MCF 10A (cell line): ENCODE measurements around the gene NUDCD2. TPM values are rescaled to one million over a fixed set of nuclear protein-coding genes. Genes with fewer than 3 reads are reported as not detected.

Experiments used
- BruUV-seq: library from RNA; stranded (reverse); fragments of 400-500 nt; replicated peaks from 2 replicates; lab custom pipeline; 2021; lab: Mats Ljungman, UMichigan
- CTCF ChIA-PET: fragments of 300-600 bp; sonication (Branson Sonifier 250); formaldehyde crosslinking; extraction: SDS; loops from one replicate; lab custom pipeline; 2021; ENCODE audit warnings: antibody characterized with exemption, inconsistent platforms; lab: Yijun Ruan, JAX
- POLR2A ChIA-PET: fragments of 300-600, 350-650 bp; sonication (Branson Sonifier 250); formaldehyde crosslinking; extraction: SDS; loops from one replicate; lab custom pipeline; 2020; ENCODE audit warnings: antibody characterized with exemption, inconsistent platforms; lab: Yijun Ruan, JAX
- DNase-seq: peaks from one replicate; pipeline ENCODE4 v3.0.0-alpha.2; 2018; ENCODE audit not compliant: unreplicated experiment
- H3K27ac Mint-ChIP-seq: one replicate; pipeline ENCODE4 v1.8.0; 2022; ENCODE audit warnings: mild to moderate bottlenecking, low read depth, mixed read lengths; ENCODE audit not compliant: unreplicated experiment
- H3K27me3 Mint-ChIP-seq: one replicate; pipeline ENCODE4 v1.8.0; 2022; ENCODE audit warnings: mixed read lengths; ENCODE audit not compliant: insufficient read depth, unreplicated experiment
- H3K36me3 Mint-ChIP-seq: one replicate; pipeline ENCODE4 v1.8.0; 2022; ENCODE audit warnings: mild to moderate bottlenecking, moderate library complexity, mixed read lengths; ENCODE audit not compliant: insufficient read depth, unreplicated experiment
- H3K4me1 Mint-ChIP-seq: one replicate; pipeline ENCODE4 v1.8.0; 2022; ENCODE audit warnings: mixed read lengths; ENCODE audit not compliant: insufficient read depth, unreplicated experiment
- H3K4me3 Mint-ChIP-seq: one replicate; pipeline ENCODE4 v1.8.0; 2022; ENCODE audit warnings: mild to moderate bottlenecking, moderate library complexity, mixed read lengths; ENCODE audit not compliant: unreplicated experiment
- H3K9me3 Mint-ChIP-seq: one replicate; pipeline ENCODE4 v1.8.0; 2022; ENCODE audit warnings: mixed read lengths; ENCODE audit not compliant: unreplicated experiment
- intact Hi-C: fragments of 100-400 bp; cut with micrococcal nuclease; formaldehyde crosslinking; loops from 2 replicates; pipeline ENCODE4 v1.14.1; 2022
- total RNA-seq: library from RNA; stranded (reverse); gene quantifications from 2 replicates; pipeline ENCODE4 v1.2.3, GENCODE V29; 2022
- TF ChIP-seq, protein P1 (sequence below): fragments of 200-600 bp; IDR thresholded peaks from one replicate; pipeline ENCODE4 v1.8.0; 2022; ENCODE audit warnings: antibody characterized with exemption, mild to moderate bottlenecking; ENCODE audit not compliant: unreplicated experiment

The NUDCD2 gene
- total RNA-seq, 1 experiment from 2014 or later: 68.0 TPM

DNA sequence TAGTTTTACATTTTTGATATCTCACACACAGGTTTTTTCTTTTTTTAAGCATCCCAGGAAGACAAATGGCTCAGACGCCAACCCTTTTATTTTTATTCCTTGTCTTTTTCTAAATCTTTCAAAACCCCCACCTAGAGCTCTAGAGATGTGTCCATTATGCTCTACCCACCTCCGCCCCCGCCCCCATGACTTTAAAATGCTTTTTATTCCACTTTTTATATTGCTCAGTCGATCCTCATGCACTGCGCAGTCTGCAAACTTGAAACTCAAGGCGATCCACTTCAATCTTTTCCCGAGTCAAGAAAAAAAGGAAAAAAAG is 45.1 kb upstream of the NUDCD2 start:
- Mint-ChIP-seq H3K27ac (peak overlapping the region; percentile 98), H3K4me1 (peaks cover 38% of the 10 kb centered on the region), H3K27me3 (no peaks in the 10 kb centered on the region), H3K9me3 (no peaks in the 10 kb centered on the region), H3K36me3 (peaks cover 39% of the 10 kb centered on the region), H3K4me3 (peak overlapping the region; percentile 96)
- POLR2A ChIA-PET: interaction anchor here (0.7 to 5.1 kb wide), 24 partner anchors 9 to 1817 kb away, joined by 3 to 305 read pairs (median 4); partner anchors contain the start of genes CCNG1, HMMR and NUDCD2
- CTCF ChIA-PET: interaction anchor here (0.6 to 4.8 kb wide), 5 partner anchors 17 to 57 kb away, joined by 3 to 60 read pairs (median 4); partner anchors contain the start of genes HMMR and NUDCD2
- BruUV-seq: TSS peak; percentile 77
- TF ChIP-seq, protein P1, sequence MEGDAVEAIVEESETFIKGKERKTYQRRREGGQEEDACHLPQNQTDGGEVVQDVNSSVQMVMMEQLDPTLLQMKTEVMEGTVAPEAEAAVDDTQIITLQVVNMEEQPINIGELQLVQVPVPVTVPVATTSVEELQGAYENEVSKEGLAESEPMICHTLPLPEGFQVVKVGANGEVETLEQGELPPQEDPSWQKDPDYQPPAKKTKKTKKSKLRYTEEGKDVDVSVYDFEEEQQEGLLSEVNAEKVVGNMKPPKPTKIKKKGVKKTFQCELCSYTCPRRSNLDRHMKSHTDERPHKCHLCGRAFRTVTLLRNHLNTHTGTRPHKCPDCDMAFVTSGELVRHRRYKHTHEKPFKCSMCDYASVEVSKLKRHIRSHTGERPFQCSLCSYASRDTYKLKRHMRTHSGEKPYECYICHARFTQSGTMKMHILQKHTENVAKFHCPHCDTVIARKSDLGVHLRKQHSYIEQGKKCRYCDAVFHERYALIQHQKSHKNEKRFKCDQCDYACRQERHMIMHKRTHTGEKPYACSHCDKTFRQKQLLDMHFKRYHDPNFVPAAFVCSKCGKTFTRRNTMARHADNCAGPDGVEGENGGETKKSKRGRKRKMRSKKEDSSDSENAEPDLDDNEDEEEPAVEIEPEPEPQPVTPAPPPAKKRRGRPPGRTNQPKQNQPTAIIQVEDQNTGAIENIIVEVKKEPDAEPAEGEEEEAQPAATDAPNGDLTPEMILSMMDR: no peak
- intact Hi-C loops: loop anchor here (2.0 to 5.0 kb wide), 2 partner anchors 68 to 732 kb away; partner anchors contain the start of gene CCNG1
- DNase-seq: no peak

DNA sequence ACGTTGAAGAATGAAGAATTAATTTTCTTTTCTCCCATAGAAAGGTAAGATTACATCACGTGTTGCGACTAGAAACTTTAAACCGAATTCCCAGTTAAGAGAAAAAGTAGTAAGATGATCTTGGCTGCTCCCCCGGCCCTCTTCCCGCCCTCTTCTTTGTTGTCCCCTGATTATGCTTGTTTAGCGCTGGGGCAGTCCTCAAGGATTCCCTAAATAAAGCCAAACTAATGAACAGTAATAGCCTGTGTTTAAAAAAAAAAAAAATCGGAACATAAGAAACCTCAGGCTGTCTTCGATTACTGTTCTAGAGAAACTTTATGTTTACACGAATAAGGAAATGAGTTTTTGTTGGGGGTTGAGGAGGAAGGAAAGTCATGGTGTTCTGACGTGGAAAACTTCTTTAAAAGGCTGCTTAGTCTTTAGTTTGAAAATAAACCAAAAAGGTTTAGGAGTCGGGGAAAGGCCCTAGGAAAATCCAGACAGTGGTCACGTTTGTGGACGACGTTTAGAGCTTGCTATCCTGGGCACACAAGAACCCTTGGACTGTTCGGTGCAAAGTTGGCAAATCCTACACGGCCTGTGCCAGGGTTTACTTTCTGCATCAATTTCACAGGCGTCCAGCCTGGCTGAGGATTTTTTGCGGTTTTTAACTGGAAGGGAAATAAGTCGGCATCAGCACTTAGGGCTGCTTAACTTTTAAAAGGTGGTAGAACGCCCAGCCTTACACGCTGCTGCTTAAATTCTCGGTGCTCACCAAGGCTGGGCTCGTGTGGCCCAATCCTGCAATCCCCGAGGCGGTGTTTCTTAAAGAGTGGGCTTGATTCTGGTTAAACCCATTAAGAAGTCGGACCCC is 44.4 kb upstream of the NUDCD2 start:
- Mint-ChIP-seq H3K9me3 (no peaks in the 10 kb centered on the region), H3K27me3 (no peaks in the 10 kb centered on the region), H3K4me1 (peaks cover 37% of the 10 kb centered on the region), H3K4me3 (peak overlapping the region; percentile 96), H3K27ac (peak overlapping the region; percentile 98), H3K36me3 (peaks cover 39% of the 10 kb centered on the region)
- DNase-seq: peak; percentile 75
- ChIA-PET CTCF (interaction anchor here (0.5 to 4.8 kb wide), 10 partner anchors 17 to 1731 kb away, joined by 3 to 60 read pairs (median 4); partner anchors contain the start of genes HMMR and NUDCD2), POLR2A (interaction anchor here (0.7 to 5.1 kb wide), 18 partner anchors 12 to 1818 kb away, joined by 3 to 305 read pairs (median 6); partner anchors contain the start of genes CCNG1, HMMR and NUDCD2)
- BruUV-seq: no TSS peak
- intact Hi-C loops: loop anchor here (2.0 kb wide), 1 partner anchor 68 kb away; the partner anchor contains the start of gene CCNG1
- TF ChIP-seq, protein P1: no peak

DNA sequence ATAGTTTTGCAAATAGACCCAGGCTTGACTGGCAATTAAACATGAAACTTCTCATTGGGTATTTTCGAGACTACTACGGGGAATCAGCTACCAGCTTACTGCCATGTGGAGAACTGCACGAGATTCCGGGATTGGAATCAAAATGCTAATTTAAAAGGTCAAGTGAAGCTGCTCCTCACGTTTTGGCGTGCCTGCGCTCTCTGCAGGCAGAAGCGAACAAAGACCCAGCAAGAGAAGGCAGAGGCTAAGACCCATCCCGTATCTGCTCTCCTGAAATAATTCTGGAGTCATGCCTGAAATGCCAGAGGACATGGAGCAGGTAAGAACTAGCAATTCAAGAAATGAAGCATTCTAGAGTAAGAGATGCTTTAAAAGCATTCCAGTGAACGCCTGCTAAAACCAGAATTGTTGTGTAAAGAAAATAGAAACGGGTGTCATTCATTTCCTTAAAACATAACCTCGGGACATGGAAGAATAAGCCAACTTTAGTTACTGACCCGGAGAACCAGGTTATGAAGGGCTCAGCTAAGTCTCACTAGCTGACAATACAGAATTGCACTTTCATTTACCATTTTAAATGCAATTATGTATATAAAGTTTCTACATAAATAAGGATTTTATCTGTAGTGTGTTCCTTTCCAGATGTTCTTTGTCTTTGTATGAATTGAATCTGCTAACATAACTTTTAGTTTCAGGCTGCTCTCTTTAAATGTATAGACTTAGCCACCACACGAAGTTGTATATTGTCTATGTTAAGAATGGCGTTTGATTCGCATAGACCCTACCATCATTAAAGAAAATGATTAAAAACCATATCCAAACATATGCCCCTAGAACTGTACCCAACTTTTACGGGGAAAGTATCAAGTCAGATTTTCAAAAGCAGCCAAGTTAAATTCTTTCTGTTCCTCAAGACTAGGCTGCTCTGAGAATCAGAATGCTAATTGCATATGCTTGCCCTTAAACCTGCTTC is 43.5 kb upstream of the NUDCD2 start:
- H3K36me3 Mint-ChIP-seq: peaks cover 30% of the 10 kb centered on the region
- ChIA-PET CTCF (interaction anchor here (0.6 to 4.8 kb wide), 17 partner anchors 9 to 1732 kb away, joined by 3 to 60 read pairs (median 4); partner anchors contain the start of genes HMMR and NUDCD2), POLR2A (interaction anchor here (0.6 to 5.1 kb wide), 19 partner anchors 8 to 239 kb away, joined by 3 to 305 read pairs (median 5); partner anchors contain the start of genes CCNG1, HMMR and NUDCD2)
- intact Hi-C loops: loop anchor here (1.0 to 2.0 kb wide), 3 partner anchors 30 to 67 kb away; partner anchors contain the start of gene CCNG1
- DNase-seq: peak; percentile 92
- peaks cover 28% of the 10 kb centered on the region for H3K4me1 Mint-ChIP-seq
- peak overlapping the region; percentile 96 for H3K4me3 Mint-ChIP-seq
- TF ChIP-seq, protein P1: peak; percentile 27
- H3K9me3 Mint-ChIP-seq: no peaks in the 10 kb centered on the region
- no TSS peak for BruUV-seq
- peak overlapping the region; percentile 98 for H3K27ac Mint-ChIP-seq
- no peaks in the 10 kb centered on the region for H3K27me3 Mint-ChIP-seq
